Kidney (tissue), 14 donors: ENCODE measurements around the gene CD79B. TPM values are rescaled to one million over a fixed set of nuclear protein-coding genes. Genes with fewer than 3 reads are reported as not detected.

ENCODE experiments used
- DNase-seq, 5 donors: peaks; one replicate each; pipeline ENCODE4 v3.0.0-alpha.2; 2013 to 2020
- FAIRE-seq: peaks from 2 replicates; lab custom pipeline; 2012; peaks lifted over from hg19 to GRCh38; lab: Jason Lieb, UNC
- H3K27ac ChIP-seq, 2 donors: one replicate each; pipeline ENCODE4 v1.7.0; 2013; ENCODE audit warnings: low read depth in 2 of 2, low read length in 2 of 2, inconsistent platforms in 1 of 2
- H3K27me3 ChIP-seq: one replicate; pipeline ENCODE4 v1.7.1; 2013; ENCODE audit warnings: low read length, inconsistent platforms; ENCODE audit not compliant: control insufficient read depth, insufficient read depth
- H3K36me3 ChIP-seq, 3 donors: one replicate each; pipeline versions ENCODE4 v1.7.0 to v1.7.1; 2013; ENCODE audit warnings: low read length in 3 of 3, control low read depth in 1 of 3, inconsistent platforms in 1 of 3; ENCODE audit not compliant: insufficient read depth in 3 of 3, control insufficient read depth in 2 of 3
- H3K4me1 ChIP-seq, 3 donors: one replicate each; pipeline versions ENCODE4 v1.7.0 to v1.7.1; 2013; ENCODE audit warnings: low read length in 3 of 3, inconsistent platforms in 1 of 3, low read depth in 1 of 3; ENCODE audit not compliant: control insufficient read depth in 2 of 3, insufficient read depth in 2 of 3
- H3K4me3 ChIP-seq, 3 donors: one replicate each; pipeline versions ENCODE4 v1.7.0 to v1.8.1; 2013; ENCODE audit warnings: low read length in 3 of 3, control low read depth in 1 of 3, inconsistent platforms in 1 of 3
- H3K9ac ChIP-seq, 3 donors: one replicate each; pipeline versions ENCODE4 v1.7.0 to v1.7.1; 2013; ENCODE audit warnings: low read length in 3 of 3, control low read depth in 1 of 3, inconsistent platforms in 1 of 3
- H3K9me3 ChIP-seq, 3 donors: one replicate each; pipeline versions ENCODE4 v1.7.0 to v1.7.1; 2013; ENCODE audit warnings: low read length in 3 of 3, control low read depth in 1 of 3, inconsistent platforms in 1 of 3; ENCODE audit not compliant: control insufficient read depth in 2 of 3, insufficient read depth in 1 of 3
- intact Hi-C: fragments of 100-400 bp; cut with DNase I; formaldehyde crosslinking; loops from one replicate; pipeline ENCODE4 v1.11.1; 2022
- polyA plus RNA-seq: library from polyadenylated mRNA; stranded (reverse); fragments of 350-450 nt; fragmentation: Illumina TruSeq; extraction: RNeasy Lipid Tissue Mini Kit (QIAGEN cat#74804); gene quantifications from one replicate; pipeline ENCODE4 v1.2.3, GENCODE V29; 2014; ENCODE audit warnings: low read depth, low replicate concordance; ENCODE audit not compliant: insufficient read depth
- total RNA-seq: library from RNA; stranded (reverse); fragmentation: NEBNext Ultra II Directional; extraction: Animal tissue kit (Norgen Biotek cat#: 25700); gene quantifications from one replicate; pipeline ENCODE4 v1.2.1, GENCODE V29; 2021
- TF ChIP-seq, protein P1 (sequence below): IDR thresholded peaks from 3 replicates; pipeline ENCODE4 v1.5.1; 2012; ENCODE audit warnings: mild to moderate bottlenecking, moderate library complexity, borderline replicate concordance; ENCODE audit not compliant: insufficient read depth; ENCODE audit errors: extremely low read depth
- donor health status: control.
- donor health status: control.
- donor health status: control.
- donor health status: control.
- donor health status: control.
- donor health status: DM: yes; HTN: yes; CAD: no.
- donor health status: Normal renal cell carcinoma (clear cell type).

The CD79B gene
- total and polyA plus RNA-seq, 2 donors from 2014 or later, result 5.2 to 11.4 TPM

DNA sequence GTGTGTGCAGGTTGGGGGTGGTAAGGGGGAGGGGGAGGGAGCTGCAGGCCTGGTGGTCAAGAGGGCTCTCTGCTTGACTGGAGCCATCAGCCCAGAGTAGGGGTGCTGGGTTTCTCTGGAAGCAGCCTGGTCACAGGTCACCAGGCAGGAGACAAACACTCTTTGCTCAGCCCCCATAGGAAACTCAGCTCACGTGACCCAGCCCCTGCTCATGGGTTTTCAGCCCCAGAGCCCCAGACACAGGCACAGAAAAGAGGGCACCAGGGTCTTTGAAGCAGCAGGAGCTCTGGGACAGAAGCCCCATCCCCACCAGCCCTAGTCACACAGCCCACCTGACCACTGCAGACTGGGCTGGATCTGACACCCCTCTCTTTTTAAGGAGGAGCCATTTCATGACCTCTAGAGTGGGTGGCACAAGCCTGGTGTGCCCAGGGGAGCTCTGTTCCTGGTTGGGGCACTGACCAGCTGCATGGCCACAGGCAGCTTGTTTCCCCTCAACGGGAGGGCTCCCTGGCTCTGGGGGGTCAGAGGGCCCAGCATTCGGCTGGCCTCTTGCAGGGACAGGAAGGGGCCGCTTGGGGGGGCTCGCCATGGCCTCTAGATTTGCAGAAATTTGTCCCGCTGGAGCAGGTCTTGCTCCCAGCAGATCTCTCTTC, 13.8 kb upstream of the CD79B start:
- Histone ChIP-seq H3K9me3 (no peaks in the 10 kb centered on the region), H3K27me3 (no peaks in the 10 kb centered on the region), H3K27ac (no peak overlapping the region), H3K36me3 (no peaks in the 10 kb centered on the region), H3K4me1 (peaks cover 0 to 7% (median 0%) of the 10 kb centered on the region in 3 donors), H3K4me3 (no peak overlapping the region), H3K9ac (no peak overlapping the region)
- peak in 4 of 5 donors; percentile 81 to 90 (median 84) for DNase-seq
- intact Hi-C loops, result no loop called here
- no peak for FAIRE-seq
- TF ChIP-seq, protein P1, sequence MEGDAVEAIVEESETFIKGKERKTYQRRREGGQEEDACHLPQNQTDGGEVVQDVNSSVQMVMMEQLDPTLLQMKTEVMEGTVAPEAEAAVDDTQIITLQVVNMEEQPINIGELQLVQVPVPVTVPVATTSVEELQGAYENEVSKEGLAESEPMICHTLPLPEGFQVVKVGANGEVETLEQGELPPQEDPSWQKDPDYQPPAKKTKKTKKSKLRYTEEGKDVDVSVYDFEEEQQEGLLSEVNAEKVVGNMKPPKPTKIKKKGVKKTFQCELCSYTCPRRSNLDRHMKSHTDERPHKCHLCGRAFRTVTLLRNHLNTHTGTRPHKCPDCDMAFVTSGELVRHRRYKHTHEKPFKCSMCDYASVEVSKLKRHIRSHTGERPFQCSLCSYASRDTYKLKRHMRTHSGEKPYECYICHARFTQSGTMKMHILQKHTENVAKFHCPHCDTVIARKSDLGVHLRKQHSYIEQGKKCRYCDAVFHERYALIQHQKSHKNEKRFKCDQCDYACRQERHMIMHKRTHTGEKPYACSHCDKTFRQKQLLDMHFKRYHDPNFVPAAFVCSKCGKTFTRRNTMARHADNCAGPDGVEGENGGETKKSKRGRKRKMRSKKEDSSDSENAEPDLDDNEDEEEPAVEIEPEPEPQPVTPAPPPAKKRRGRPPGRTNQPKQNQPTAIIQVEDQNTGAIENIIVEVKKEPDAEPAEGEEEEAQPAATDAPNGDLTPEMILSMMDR, result no peak

DNA sequence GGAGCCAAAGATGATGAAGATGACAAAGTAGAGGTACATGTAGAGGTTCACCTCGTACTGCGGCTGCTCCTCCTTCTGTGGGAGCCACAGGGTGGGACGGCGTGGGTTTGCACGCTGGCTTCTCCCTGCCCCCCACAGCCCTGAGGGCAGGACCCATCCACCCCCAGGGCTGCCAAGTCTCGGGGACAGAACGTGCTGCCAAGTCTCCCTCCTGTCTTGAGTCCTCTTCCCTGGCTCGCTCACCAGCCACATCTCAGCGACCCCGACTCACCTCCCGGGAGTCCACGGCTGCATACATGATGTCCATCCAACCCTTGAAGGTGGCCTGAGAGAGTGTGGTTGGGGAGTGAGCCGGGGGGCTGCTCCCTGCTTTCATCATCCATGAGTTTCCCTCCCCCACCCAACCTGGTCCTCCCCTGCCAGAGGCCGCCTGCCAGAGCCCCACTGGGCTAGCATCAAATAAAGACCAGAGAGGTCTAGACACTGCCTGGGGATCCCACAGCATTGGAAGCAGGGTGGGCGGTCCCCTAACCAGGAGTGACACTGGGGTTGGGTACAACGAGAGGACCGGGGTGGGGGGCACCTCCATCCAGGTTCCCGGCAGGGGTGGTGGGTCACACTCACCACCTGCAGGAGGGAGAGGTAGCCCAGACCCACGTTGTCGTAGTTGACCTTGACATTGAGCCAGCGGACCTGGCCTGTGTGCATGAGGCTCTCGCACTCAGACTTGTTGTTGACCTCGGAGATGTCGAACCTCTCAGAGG, 12.8 kb upstream of the CD79B start:
- Histone ChIP-seq H3K36me3 (no peaks in the 10 kb centered on the region), H3K9me3 (no peaks in the 10 kb centered on the region), H3K27me3 (no peaks in the 10 kb centered on the region), H3K4me1 (peaks cover 0 to 7% (median 0%) of the 10 kb centered on the region in 3 donors), H3K9ac (no peak overlapping the region), H3K27ac (no peak overlapping the region), H3K4me3 (no peak overlapping the region)
- FAIRE-seq, result no peak
- DNase-seq, result peak in 1 of 5 donors; percentile 68
- TF ChIP-seq, protein P1, result no peak
- intact Hi-C loops, result no loop called here

DNA sequence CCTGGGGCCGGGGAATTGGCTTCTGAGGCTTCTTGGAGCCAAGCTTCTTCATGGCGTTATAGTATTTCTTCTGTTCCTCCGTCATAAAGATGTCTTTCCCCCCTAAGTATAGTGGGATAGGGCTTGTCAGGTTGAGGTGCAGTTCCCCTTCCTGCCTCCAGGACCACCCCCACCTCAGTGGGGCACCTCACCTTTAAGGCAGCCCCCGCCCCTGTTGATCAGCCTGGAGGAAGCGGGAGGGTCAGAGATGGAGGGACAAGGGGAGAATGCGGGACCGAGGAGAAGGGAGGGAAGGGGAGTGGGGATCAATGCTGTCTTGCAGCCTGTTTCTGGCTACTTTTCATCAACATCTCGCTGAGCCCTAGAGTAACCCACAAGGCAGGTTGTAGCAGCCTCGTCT, 11.6 kb upstream of the CD79B start:
- TF ChIP-seq, protein P1, result no peak
- intact Hi-C loops, result no loop called here
- no peaks in the 10 kb centered on the region for H3K36me3 ChIP-seq
- H3K9me3 ChIP-seq, result no peaks in the 10 kb centered on the region
- FAIRE-seq (no peak), DNase-seq (peak in 1 of 5 donors; percentile 44)
- H3K4me1 ChIP-seq, result peaks cover 0 to 7% (median 0%) of the 10 kb centered on the region in 3 donors
- no peak overlapping the region for H3K9ac ChIP-seq
- no peak overlapping the region for H3K27ac ChIP-seq
- no peaks in the 10 kb centered on the region for H3K27me3 ChIP-seq
- no peak overlapping the region for H3K4me3 ChIP-seq
